Stimulated activated CD4-positive, alpha-beta T cell treated with anti-CD3 and anti-CD28 coated beads, Interleukin-15, amount 100 ng/mL, for 48 hours (primary cell): Measurements from ENCODE around the gene ASTN2.

Source experiments
- DNase-seq, 2 donors: peaks; one replicate each; pipeline ENCODE4 v3.0.0-alpha.2; 2020; ENCODE audit warnings: low read depth in 2 of 2

The ASTN2 gene

DNA sequence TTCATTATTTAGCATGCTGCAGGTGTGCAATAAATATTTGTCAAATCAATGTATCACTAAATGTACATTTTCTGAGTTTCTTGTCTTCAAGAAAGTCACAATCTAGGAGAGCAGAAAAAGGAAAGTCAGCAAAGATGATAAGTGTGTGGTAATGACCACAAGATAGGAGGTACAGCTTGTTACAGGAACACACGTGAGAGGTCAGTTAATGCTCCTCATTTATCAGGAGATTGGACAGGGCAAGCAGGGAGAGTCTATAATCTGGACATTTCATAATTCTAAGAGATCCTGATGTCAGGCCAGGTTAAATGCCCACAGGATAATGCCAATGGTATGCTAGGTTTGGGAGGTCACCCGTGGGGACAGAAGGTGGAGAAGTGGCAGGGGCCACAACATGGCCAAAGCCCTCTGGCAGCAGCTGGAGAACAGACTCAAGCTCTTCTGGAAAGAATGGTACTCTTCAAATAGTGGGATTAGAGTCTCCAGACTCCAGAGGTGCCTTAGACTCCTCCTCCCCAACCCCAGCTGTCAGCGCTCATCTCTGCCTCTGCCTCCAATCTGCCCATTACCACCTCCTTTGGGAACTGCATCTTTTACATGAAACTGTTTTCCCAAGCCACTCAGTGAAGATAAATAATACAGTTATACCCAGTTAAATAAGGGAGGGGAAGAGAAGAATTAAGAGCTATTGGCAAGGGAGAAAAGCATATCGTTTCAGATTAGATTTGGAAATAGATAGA lies 114.3 kb downstream of the ASTN2 start:
- no peak for DNase-seq

- DNase-seq, result no peak
Observed at GRCh38 chr9:117296453-117296852, 118.4 kb downstream of the ASTN2 start.

- DNase-seq, result no peak
Observed at GRCh38 chr9:117293206-117294114, 121.4 kb downstream of the ASTN2 start.

DNA sequence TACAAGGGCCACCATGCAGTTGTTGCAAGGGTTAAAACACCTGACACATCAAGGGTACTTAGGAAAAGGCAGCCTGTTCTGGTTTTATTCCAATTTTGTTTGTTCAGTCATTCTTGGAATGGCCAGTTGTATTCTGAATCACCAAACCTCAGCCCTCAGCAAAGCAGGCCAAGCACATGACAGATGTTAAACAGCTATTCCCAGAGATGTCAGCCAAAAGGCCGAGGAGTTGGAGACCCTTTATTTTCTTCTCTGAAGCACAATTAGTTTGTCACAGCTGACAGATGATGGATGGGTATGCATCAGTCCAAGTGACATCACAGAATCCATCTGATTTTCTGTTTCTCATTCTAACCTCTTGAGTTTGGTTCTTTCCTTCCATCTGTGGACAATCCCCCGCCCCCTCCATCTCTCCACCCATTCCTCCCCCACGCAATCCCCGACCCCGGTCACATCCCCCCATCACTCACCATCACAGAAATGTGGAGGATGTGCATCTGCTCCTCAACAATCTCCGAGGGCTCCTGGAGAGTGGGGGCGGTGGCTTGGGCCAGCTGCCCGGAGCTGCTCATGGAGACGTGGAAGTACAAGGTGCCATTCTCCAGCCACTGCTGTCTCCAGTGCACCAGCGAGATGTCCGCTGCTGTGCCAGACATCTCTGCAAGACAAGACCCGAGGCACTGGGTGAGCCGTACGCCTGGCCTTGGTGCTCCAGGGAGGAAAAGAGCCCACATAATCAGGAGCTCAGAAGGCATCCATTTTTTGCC lies 123.8 kb downstream of the ASTN2 start:
- DNase-seq, result no peak

DNA sequence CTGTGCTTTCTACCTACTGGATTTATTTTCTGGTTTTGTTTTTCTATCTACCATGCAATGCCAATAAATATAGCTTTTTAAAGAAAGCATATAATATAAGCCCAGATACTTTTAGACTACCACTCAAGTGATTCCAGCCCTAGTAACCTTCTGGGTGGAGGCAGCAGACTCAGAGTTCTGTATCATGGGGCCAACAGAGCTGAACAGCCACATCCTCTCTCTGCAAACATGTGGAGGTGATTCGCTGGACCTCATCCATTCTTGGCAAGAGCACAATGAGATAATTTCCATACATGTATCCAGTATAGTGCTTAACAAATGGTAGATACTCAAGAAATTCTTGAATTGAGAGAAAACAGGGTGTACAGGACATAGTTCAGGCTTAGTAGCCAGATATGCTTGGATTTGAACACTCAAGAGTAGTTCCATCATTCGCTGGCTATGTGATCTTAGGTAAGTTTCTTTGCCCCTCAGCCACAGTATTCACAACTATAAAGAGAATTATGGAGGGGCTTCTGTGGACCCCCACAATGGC lies 124.5 kb downstream of the ASTN2 start:
- DNase-seq, result no peak

DNA sequence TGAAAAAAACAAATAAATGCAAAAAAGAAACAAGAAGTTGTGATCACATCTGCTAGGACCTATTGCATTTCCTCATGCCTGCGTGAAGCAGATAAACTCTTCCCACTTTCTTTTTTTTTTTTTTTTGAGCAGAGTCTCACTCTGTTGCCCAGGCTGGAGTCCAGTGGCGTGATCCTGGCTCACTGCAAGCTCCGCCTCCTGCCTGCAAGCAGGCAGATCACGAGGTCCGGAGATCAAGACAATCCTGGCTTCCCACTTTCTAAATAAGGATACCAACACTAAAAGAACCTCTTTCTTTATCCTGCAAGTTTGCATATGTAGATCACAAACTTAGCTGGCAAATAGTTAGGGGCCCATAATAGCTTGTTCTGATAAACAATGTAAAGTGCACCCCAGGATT lies 128.6 kb downstream of the ASTN2 start:
- DNase-seq, result no peak

DNA sequence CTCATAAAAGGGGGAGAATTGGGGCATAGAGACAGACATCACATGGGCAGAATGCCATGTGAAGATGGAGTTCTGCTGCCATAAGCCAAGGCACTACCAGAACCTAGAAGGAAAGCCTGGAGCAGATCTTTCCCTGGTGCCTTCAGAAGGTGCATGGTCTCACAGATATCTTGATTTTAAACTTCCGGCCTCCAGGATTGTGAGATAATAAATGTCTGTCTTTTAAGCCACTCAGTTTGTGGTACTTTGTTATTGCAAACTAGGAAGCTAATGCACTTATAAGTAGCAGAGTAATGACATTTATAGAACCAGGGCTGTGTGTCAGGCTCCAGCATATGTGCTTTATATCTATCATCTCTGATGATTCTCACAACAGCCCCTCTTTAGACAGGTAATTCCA lies 130.4 kb downstream of the ASTN2 start:
- no peak for DNase-seq

DNA sequence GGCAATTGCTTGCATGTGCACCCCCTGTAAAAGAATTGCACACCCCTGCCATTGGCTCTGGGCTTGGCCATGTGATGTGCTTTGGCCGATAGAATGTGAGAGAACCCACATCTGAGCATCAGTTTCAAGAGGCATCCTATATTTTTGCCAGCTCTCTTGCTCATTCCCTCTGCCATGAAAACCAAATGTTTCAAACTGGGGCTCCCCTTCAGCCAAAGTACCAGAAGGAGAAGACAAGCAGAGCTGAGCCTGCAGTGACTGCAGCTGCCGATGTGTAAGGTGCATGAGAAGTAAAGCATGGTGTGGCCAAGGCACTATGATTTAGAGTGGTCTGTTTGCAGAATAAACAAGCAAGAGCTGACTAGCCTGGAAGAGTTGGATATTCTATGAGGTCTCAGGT lies 132.3 kb downstream of the ASTN2 start:
- no peak for DNase-seq

DNA sequence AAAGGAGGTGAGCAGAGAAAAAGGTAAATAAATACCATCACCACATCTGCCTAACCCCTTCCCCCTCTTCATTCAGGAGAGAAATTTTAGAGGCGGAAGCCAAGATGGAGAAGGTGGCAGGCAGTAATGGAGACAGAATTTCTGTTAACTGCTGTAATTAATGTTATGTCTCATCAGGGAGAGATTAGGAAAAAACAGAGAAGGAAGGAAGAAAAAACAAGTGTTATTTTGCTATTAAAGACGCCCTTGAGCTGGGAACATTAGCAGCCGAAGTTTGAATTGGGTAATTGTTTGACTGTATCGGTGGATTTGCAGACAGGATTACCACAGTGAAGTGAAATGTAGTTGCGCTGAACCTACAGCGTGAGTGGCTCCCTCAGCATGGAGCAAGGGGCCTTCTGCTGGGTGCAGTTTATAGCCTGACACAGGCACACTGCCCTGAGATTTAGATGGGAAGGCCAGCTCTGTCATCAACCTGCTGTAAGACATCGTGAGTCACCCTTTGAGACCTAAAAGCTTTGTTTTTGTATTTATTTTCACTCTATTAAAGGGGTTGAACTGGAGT lies 136.3 kb downstream of the ASTN2 start:
- DNase-seq, result no peak

DNA sequence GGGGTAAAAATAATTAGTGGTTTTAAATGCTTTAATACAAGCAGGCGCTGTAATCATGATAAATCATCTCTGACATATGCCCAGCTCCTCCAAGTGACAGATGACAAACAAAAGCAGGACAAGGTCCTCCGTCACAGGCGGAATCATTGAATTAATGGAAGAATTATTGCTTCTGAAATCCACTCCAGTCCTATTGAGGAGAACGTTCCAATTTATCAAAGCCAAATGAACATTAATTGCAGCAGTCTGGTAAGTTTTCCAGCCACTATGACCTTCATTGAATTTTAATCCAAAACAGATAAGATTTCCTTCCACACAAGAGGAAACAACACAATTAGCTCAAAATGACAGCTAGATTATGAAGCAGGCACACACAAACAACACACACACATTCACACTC lies 136.8 kb downstream of the ASTN2 start:
- DNase-seq, result no peak

GRCh38 chr9:117276444-117276843 lies 138.4 kb downstream of the ASTN2 start:
- DNase-seq, result no peak

GRCh38 chr9:117273612-117274011 lies 141.2 kb downstream of the ASTN2 start:
- DNase-seq, result no peak

DNA sequence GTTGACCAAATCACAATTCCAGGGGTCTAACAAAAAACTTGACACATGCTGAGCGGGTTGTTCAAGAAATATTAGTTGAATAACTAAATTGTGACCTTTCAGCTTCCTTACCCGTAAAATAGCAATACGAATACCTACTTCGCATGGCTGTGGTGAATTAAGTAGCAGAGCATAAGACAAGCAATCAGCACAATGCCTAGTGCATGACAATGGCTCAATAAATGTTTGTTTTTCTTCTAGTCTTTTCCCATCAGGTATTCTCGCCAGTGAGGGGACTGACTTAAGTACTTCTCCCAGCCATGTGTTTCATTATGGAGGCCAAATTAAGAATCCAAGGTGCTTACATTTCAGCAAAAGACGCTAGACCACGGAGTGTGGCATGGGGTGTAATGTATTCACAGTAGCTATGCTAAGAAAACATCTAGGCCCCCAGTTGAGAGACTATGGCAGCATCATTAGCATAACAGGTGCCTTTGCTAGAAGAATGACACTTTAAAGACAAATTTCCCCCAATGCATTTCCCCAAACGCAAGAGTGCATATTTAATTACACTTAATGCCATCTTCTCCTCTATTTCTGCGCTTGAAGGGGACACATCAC lies 145.9 kb downstream of the ASTN2 start:
- DNase-seq, result no peak

GRCh38 chr9:117266855-117267497 lies 147.9 kb downstream of the ASTN2 start:
- no peak for DNase-seq

DNA sequence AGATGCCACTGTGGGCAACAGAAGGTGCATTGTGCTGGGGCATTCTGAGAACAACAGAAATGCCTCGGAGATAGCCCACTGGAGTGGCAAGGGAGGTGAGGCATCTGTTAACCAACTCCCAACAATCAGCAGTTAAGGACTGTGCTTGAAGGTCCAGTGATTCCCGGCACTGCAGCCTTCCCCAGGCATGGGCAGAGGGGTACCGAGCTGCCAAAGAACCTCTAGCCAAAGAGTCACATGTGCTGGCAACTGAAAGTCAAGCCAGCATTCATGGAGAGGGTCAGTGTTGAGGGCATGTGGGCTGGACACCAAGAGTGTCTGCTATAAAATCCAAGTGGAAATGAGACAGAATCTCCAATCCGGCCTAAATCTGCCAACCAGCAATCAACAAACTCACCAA lies 149.6 kb downstream of the ASTN2 start:
- no peak for DNase-seq

DNA sequence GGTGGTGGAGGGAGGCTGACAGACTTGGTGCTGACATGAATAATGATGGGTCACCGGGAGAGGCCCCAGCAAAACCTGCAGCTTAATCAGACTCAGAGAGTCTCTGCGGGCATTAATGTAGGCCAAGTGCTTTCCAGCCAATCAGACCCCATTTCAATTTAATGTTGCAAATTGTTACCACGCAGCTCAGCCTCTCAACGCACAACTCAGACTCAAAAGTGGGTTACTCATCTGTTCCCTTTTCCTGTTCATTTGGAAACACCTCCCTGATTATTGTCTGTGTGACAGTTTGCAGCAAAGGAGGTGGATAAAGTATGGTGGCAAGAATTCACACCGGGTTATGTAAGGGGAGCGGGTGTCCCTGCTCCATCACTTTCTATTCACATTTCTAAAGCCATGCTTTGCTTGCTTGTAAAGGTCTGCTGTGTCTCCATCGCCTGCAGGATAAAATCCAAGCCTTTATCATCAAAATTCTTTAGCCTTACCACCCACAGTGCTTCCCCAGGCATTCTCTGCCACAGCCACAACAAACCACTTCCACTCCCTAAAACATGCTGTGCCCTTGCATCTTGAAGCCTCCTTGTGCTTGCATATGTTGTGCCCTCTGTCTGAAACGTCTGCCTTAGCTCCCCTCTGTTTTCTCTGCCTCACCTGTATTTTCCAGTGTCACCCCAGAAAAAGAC lies 156.5 kb downstream of the ASTN2 start:
- no peak for DNase-seq

- no peak for DNase-seq
Observed at GRCh38 chr9:117253261-117253660, 161.6 kb downstream of the ASTN2 start.

- DNase-seq, result no peak
Observed at GRCh38 chr9:117250610-117251215, 164.1 kb downstream of the ASTN2 start.

DNA sequence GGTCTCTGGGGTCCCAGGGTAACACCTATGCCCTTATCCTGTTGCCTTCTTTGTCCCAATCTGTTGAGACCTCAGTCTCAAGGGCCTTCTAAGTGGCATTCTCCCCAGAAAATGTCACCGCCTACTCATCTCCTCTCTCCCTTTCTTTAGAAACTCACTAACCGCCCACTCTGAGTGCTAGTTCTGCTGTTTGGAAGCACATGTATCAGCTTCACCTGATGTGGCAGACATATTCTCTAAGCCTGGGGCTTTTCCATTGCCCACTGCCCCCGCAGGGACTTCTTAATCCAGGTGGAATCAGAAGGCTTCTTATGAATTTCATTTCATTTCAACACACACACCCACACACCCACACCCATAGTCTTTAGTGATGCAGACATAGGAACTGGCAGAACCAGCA lies 165.1 kb downstream of the ASTN2 start:
- DNase-seq, result no peak

DNA sequence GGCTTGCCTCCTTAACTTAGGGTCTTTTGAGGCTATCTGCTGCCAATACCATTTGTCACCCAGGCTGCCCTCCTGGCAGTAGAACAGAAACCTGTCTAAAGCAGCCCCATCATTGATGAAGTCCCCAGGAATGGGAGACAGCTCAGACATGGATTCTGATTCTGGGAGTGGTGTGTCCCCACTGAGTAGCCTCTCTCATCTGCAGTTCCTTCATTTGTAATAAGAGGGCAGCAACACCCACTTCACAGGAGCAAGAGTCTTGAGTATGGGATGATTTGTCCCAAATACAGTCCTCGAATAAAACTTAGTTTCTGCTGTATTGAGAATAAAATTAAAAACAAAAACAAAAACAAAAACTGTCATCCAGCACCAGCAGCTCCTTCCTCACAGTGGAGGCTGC lies 167.6 kb downstream of the ASTN2 start:
- DNase-seq, result no peak
